ENCODE data around the gene RBM15B.

- no peak for TF ChIP-seq CTCF (IDR thresholded peaks at IDR 0.05)
- no peak for TF ChIP-seq EZH2 (IDR thresholded peaks at IDR 0.05; ENCODE audit: borderline replicate concordance, insufficient read depth, low read depth, low read length, poor library complexity, severe bottlenecking)
Measured at GRCh38 chr3:51436998-51437639, 46.0 kb downstream of the RBM15B start.
